ENCODE data around the gene CUL5. TPM values are rescaled to one million over a fixed set of nuclear protein-coding genes. Genes with fewer than 3 reads are reported as not detected.

Gene CUL5
- polyA plus RNA-seq, 1 of the 3 experiments (the other 2 are of a cell fraction) = 8.0 TPM

DNA sequence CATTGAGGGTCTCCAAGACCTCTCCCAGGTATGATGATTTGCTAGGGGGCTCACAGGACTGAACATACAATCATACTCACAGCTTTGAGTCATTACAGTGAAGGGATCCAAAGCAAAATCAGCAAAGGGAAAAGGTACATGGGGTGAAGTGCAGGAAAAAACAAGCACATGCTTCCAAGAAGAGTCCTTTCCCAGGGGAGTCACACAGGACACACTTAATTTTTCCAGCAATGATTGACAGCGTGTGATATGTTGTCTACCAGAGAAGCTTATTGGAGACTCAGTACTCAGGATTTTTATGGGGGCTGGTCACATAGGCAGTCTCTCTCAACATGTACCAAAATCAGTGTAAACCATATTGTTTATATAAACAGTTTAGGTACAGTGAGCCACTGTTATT, 25.3 kb downstream of the CUL5 start:
- WGBS (ENCODE audit: low lambda C conversion rate) = 100% methylated on average over 1 of the region's 1 CpG
- Histone ChIP-seq H3K27me3 (ENCODE audit: insufficient read depth) (no peaks in the 10 kb centered on the region), H4K20me1 (ENCODE audit: insufficient read depth) (peaks cover 48% of the 10 kb centered on the region), H3K79me2 (ENCODE audit: insufficient read depth) (peaks cover 64% of the 10 kb centered on the region), H2AFZ (ENCODE audit: low read depth) (no peak overlapping the region), H3K9me3 (no peaks in the 10 kb centered on the region), H3K4me1 (ENCODE audit: control insufficient read depth in 1 of 2, insufficient read depth in 2 of 2, low read depth in 1 of 2, low read length in 1 of 2) (no peaks in the 10 kb centered on the region), H3K4me3 (ENCODE audit: low read depth in 2 of 2, low read length in 1 of 2) (no peak overlapping the region), H3K27ac (ENCODE audit: low read depth in 2 of 2, low read length in 1 of 2) (no peak overlapping the region), H3F3A (replicated peaks; ENCODE audit: insufficient read depth) (no peaks in the 10 kb centered on the region), H3K36me3 (replicated peaks in 1 of 2; ENCODE audit: control insufficient read depth in 1 of 2, insufficient read depth in 2 of 2, low read length in 1 of 2) (peaks cover 17 to 20% of the 10 kb centered on the region in 2 experiments), H3K4me2 (no peak overlapping the region), H3K9me2 (no peaks in the 10 kb centered on the region), H3K9ac (no peak overlapping the region)
- ChIA-PET CTCF (interaction anchor here (1.5 kb wide), 1 partner anchor 25 kb away, joined by 7 read pairs; the partner anchor contains the start of gene CUL5), POLR2A (no interaction called here)
- DNase-seq = no peak
- no peak for TF ChIP-seq FOXM1 (IDR thresholded peaks at IDR 0.05; ENCODE audit: low read depth)
- TF ChIP-seq, protein P1, sequence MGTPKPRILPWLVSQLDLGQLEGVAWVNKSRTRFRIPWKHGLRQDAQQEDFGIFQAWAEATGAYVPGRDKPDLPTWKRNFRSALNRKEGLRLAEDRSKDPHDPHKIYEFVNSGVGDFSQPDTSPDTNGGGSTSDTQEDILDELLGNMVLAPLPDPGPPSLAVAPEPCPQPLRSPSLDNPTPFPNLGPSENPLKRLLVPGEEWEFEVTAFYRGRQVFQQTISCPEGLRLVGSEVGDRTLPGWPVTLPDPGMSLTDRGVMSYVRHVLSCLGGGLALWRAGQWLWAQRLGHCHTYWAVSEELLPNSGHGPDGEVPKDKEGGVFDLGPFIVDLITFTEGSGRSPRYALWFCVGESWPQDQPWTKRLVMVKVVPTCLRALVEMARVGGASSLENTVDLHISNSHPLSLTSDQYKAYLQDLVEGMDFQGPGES (IDR thresholded peaks at IDR 0.05; ENCODE audit: low read depth, low read length) = no peak
- TF ChIP-seq, protein P2, sequence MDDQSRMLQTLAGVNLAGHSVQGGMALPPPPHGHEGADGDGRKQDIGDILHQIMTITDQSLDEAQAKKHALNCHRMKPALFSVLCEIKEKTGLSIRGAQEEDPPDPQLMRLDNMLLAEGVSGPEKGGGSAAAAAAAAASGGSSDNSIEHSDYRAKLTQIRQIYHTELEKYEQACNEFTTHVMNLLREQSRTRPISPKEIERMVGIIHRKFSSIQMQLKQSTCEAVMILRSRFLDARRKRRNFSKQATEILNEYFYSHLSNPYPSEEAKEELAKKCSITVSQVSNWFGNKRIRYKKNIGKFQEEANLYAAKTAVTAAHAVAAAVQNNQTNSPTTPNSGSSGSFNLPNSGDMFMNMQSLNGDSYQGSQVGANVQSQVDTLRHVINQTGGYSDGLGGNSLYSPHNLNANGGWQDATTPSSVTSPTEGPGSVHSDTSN (IDR thresholded peaks at IDR 0.05) = no peak
- no peak for TF ChIP-seq MEF2A (IDR thresholded peaks at IDR 0.05; ENCODE audit: borderline replicate concordance, low read depth)
- TF ChIP-seq YY1 (IDR thresholded peaks at IDR 0.05; ENCODE audit: low read depth) = no peak

DNA sequence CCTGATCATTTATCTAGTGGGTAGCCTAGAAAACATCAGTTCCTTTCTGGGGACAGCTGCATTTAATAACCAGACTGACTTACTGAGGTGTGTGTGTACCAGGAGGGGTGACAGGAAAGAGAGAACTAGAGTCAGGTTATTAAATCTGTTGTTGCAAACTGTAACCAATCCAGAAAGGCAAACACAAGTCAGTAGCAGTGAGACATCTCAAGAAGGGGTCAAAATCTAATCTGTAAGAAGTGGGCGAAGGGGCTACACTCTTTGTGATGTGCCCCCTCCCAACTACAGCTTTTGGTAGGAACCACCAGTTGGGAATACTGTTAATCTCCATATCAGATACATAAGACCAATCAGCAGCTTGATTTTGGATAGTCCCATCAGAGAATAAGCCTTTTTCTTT, 26.3 kb downstream of the CUL5 start:
- Histone ChIP-seq H4K20me1 (ENCODE audit: insufficient read depth) (peaks cover 41% of the 10 kb centered on the region), H3K4me1 (ENCODE audit: control insufficient read depth in 1 of 2, insufficient read depth in 2 of 2, low read depth in 1 of 2, low read length in 1 of 2) (no peaks in the 10 kb centered on the region), H2AFZ (ENCODE audit: low read depth) (no peak overlapping the region), H3K9me2 (no peaks in the 10 kb centered on the region), H3K36me3 (replicated peaks in 1 of 2; ENCODE audit: control insufficient read depth in 1 of 2, insufficient read depth in 2 of 2, low read length in 1 of 2) (peaks cover 20 to 24% of the 10 kb centered on the region in 2 experiments), H3K79me2 (ENCODE audit: insufficient read depth) (peaks cover 57% of the 10 kb centered on the region), H3K9ac (no peak overlapping the region), H3K4me3 (ENCODE audit: low read depth in 2 of 2, low read length in 1 of 2) (no peak overlapping the region), H3F3A (replicated peaks; ENCODE audit: insufficient read depth) (no peaks in the 10 kb centered on the region), H3K27ac (ENCODE audit: low read depth in 2 of 2, low read length in 1 of 2) (no peak overlapping the region), H3K4me2 (no peak overlapping the region), H3K27me3 (ENCODE audit: insufficient read depth) (no peaks in the 10 kb centered on the region), H3K9me3 (no peaks in the 10 kb centered on the region)
- CTCF ChIA-PET = interaction anchor here (1.5 kb wide), 1 partner anchor 26 kb away, joined by 7 read pairs; the partner anchor contains the start of gene CUL5
- TF ChIP-seq, protein P2 (IDR thresholded peaks at IDR 0.05) = no peak
- TF ChIP-seq FOXJ3 (CRISPR knock-in tag; IDR thresholded peaks at IDR 0.05) (no peak), TAF1 (IDR thresholded peaks at IDR 0.05; ENCODE audit: borderline replicate concordance, low read depth, low read length) (no peak), CHD2 (IDR thresholded peaks at IDR 0.05; ENCODE audit: low read length, partially characterized antibody) (no peak), EP300 (IDR thresholded peaks at IDR 0.05; ENCODE audit: borderline replicate concordance in 1 of 2, low read depth in 1 of 2, low read length in 1 of 2) (no peak), RCOR1 (IDR thresholded peaks at IDR 0.05; ENCODE audit: low read length) (no peak), EZH2phosphoT487 (IDR thresholded peaks at IDR 0.05; ENCODE audit: borderline replicate concordance, low read depth) (no peak), RXRA (IDR thresholded peaks at IDR 0.05; ENCODE audit: borderline replicate concordance, low read depth) (no peak), TCF12 (IDR thresholded peaks at IDR 0.05) (no peak), GABPA (IDR thresholded peaks at IDR 0.05; ENCODE audit: low read depth) (no peak)
- TF ChIP-seq, protein P1 (IDR thresholded peaks at IDR 0.05; ENCODE audit: low read depth, low read length) = no peak
- TF ChIP-seq, protein P3, sequence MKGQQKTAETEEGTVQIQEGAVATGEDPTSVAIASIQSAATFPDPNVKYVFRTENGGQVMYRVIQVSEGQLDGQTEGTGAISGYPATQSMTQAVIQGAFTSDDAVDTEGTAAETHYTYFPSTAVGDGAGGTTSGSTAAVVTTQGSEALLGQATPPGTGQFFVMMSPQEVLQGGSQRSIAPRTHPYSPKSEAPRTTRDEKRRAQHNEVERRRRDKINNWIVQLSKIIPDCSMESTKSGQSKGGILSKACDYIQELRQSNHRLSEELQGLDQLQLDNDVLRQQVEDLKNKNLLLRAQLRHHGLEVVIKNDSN (IDR thresholded peaks at IDR 0.05; ENCODE audit: borderline replicate concordance, low read depth) = no peak
- TF ChIP-seq, protein P4, sequence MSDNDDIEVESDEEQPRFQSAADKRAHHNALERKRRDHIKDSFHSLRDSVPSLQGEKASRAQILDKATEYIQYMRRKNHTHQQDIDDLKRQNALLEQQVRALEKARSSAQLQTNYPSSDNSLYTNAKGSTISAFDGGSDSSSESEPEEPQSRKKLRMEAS (IDR thresholded peaks at IDR 0.05; ENCODE audit: low read depth) = no peak
- TF ChIP-seq, protein P5, sequence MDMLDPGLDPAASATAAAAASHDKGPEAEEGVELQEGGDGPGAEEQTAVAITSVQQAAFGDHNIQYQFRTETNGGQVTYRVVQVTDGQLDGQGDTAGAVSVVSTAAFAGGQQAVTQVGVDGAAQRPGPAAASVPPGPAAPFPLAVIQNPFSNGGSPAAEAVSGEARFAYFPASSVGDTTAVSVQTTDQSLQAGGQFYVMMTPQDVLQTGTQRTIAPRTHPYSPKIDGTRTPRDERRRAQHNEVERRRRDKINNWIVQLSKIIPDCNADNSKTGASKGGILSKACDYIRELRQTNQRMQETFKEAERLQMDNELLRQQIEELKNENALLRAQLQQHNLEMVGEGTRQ (IDR thresholded peaks at IDR 0.05; ENCODE audit: borderline replicate concordance, low read depth, low read length) = no peak
- DNase-seq = no peak
- POLR2A ChIA-PET = no interaction called here
- 78% methylated on average over 1 of the region's 1 CpG for WGBS (ENCODE audit: low lambda C conversion rate)
